H9 (cell line): ENCODE measurements around the gene RNU2-63P. TPM values are rescaled to one million over a fixed set of nuclear protein-coding genes. Genes with fewer than 3 reads are reported as not detected.

Experiments used
- DNase-seq: peaks from one replicate; pipeline ENCODE4 v3.0.0-alpha.2; 2017
- H2AFZ ChIP-seq: one replicate; pipeline ENCODE4 v1.6.1; 2013; ENCODE audit warnings: mild to moderate bottlenecking, low read length, control low read depth, moderate library complexity
- H2AK5ac ChIP-seq: 2 replicates; pipeline ENCODE4 v1.6.1; 2013; ENCODE audit warnings: low read length, control low read depth, mixed read lengths; ENCODE audit not compliant: insufficient read length
- H2BK120ac ChIP-seq: one replicate; pipeline ENCODE4 v1.6.1; 2013; ENCODE audit warnings: low read depth, mild to moderate bottlenecking, low read length, control low read depth, inconsistent platforms; ENCODE audit not compliant: poor library complexity, severe bottlenecking
- H2BK12ac ChIP-seq: 2 replicates; pipeline ENCODE4 v1.6.1; 2013; ENCODE audit warnings: low read length, control low read depth, mixed read lengths, low read depth; ENCODE audit not compliant: insufficient read length
- H2BK15ac ChIP-seq: 2 replicates; pipeline ENCODE4 v1.6.1; 2013; ENCODE audit warnings: low read depth, low read length, control low read depth
- H2BK20ac ChIP-seq: one replicate; pipeline ENCODE4 v1.6.1; 2013; ENCODE audit warnings: low read depth, mild to moderate bottlenecking, low read length, control low read depth, inconsistent platforms; ENCODE audit not compliant: poor library complexity, severe bottlenecking
- H2BK5ac ChIP-seq: 2 replicates; pipeline ENCODE4 v1.6.1; 2013; ENCODE audit warnings: low read length, control low read depth, mixed read lengths; ENCODE audit not compliant: insufficient read length
- H3K14ac ChIP-seq: 2 replicates; pipeline ENCODE4 v1.6.1; 2013; ENCODE audit warnings: low read length, control low read depth; ENCODE audit not compliant: insufficient read depth
- H3K18ac ChIP-seq: 2 replicates; pipeline ENCODE4 v1.6.1; 2013; ENCODE audit warnings: low read depth, mild to moderate bottlenecking, mixed read lengths, low read length, control low read depth; ENCODE audit not compliant: insufficient read length
- H3K23ac ChIP-seq: 2 replicates; pipeline ENCODE4 v1.6.1; 2013; ENCODE audit warnings: low read length, control low read depth, mixed read lengths, low read depth; ENCODE audit not compliant: insufficient read length
- H3K23me2 ChIP-seq: 2 replicates; pipeline ENCODE4 v1.6.1; 2013; ENCODE audit warnings: low read depth, mild to moderate bottlenecking, mixed read lengths, low read length, control low read depth; ENCODE audit not compliant: insufficient read length, poor library complexity, severe bottlenecking
- H3K27ac ChIP-seq: 2 replicates; pipeline ENCODE4 v1.5.1; 2013; ENCODE audit warnings: low read length, control low read depth, mixed read lengths, low read depth; ENCODE audit not compliant: insufficient read length
- H3K27me3 ChIP-seq: 2 replicates; pipeline ENCODE4 v1.6.1; 2013; ENCODE audit warnings: low read length, control low read depth, inconsistent platforms; ENCODE audit not compliant: insufficient read depth
- H3K4ac ChIP-seq: 2 replicates; pipeline ENCODE4 v1.6.1; 2013; ENCODE audit warnings: low read depth, mild to moderate bottlenecking, control low read depth, inconsistent platforms, low read length, moderate library complexity
- H3K4me1 ChIP-seq: 2 replicates; pipeline ENCODE4 v1.6.1; 2013; ENCODE audit warnings: low read length, control low read depth, inconsistent platforms; ENCODE audit not compliant: insufficient read depth
- H3K4me2 ChIP-seq: 2 replicates; pipeline ENCODE4 v1.6.1; 2013; ENCODE audit warnings: low read length, control low read depth, mixed read lengths; ENCODE audit not compliant: insufficient read length, insufficient read depth
- H3K56ac ChIP-seq: 2 replicates; pipeline ENCODE4 v1.6.1; 2013; ENCODE audit warnings: low read depth, mild to moderate bottlenecking, mixed read lengths, low read length, control low read depth; ENCODE audit not compliant: insufficient read length
- H3K79me1 ChIP-seq: 2 replicates; pipeline ENCODE4 v1.6.1; 2013; ENCODE audit warnings: low read depth, mild to moderate bottlenecking, moderate library complexity, low read length, control low read depth, inconsistent platforms; ENCODE audit not compliant: insufficient read depth, poor library complexity, severe bottlenecking
- H3K79me2 ChIP-seq: 2 replicates; pipeline ENCODE4 v1.6.1; 2013; ENCODE audit warnings: low read length, control low read depth, inconsistent platforms; ENCODE audit not compliant: insufficient read depth
- H3K9ac ChIP-seq: 2 replicates; pipeline ENCODE4 v1.6.1; 2013; ENCODE audit warnings: low read length, control low read depth, mixed read lengths; ENCODE audit not compliant: insufficient read length; ENCODE audit errors: extremely low read depth
- H3K9me3 ChIP-seq: one replicate; pipeline ENCODE4 v1.6.1; 2013; ENCODE audit warnings: low read depth, low read length, inconsistent platforms; ENCODE audit not compliant: control insufficient read depth
- H3T11ph ChIP-seq: one replicate; pipeline ENCODE4 v1.6.1; 2013; ENCODE audit warnings: mild to moderate bottlenecking, low read length, control low read depth, inconsistent platforms
- H4K20me1 ChIP-seq: one replicate; pipeline ENCODE4 v1.6.1; 2013; ENCODE audit not compliant: control insufficient read depth, insufficient read length, insufficient read depth
- H4K5ac ChIP-seq: 2 replicates; pipeline ENCODE4 v1.6.1; 2013; ENCODE audit warnings: low read depth, mild to moderate bottlenecking, mixed read lengths, low read length, control low read depth; ENCODE audit not compliant: insufficient read length
- H4K8ac ChIP-seq: replicated peaks from 2 replicates; pipeline ENCODE4 v1.6.1; 2013; ENCODE audit warnings: low read length, control low read depth, mixed read lengths, low read depth; ENCODE audit not compliant: insufficient read length
- H4K91ac ChIP-seq: 2 replicates; pipeline ENCODE4 v1.6.1; 2013; ENCODE audit warnings: low read depth, mild to moderate bottlenecking, moderate library complexity, mixed read lengths, low read length, control low read depth; ENCODE audit not compliant: insufficient read length
- H3K27ac Mint-ChIP-seq, 3 experiments: 2 replicates in 2 of 3; 3 replicates in 1 of 3; pipeline ENCODE4 v1.8.0; 2020 to 2021; ENCODE audit warnings: mixed read lengths in 3 of 3, mild to moderate bottlenecking in 1 of 3, moderate library complexity in 1 of 3
- H3K27me3 Mint-ChIP-seq: 2 replicates; pipeline ENCODE4 v1.8.0; 2021; ENCODE audit warnings: low read depth, mild to moderate bottlenecking, moderate library complexity, mixed read lengths
- H3K36me3 Mint-ChIP-seq, 3 experiments: 2 replicates in 2 of 3; 3 replicates in 1 of 3; pipeline ENCODE4 v1.8.0; 2020 to 2021; ENCODE audit warnings: low read depth in 3 of 3, mixed read lengths in 3 of 3; ENCODE audit not compliant: insufficient read depth in 1 of 3
- H3K4me1 Mint-ChIP-seq, 2 experiments: 2 replicates each; pipeline ENCODE4 v1.8.0; 2020; ENCODE audit warnings: mixed read lengths in 2 of 2
- H3K4me3 Mint-ChIP-seq, 2 experiments: 2 replicates in 1 of 2; 3 replicates in 1 of 2; pipeline ENCODE4 v1.8.0; 2020 to 2021; ENCODE audit warnings: mild to moderate bottlenecking in 2 of 2, mixed read lengths in 2 of 2, moderate library complexity in 1 of 2
- H3K9me3 Mint-ChIP-seq, 2 experiments: 2 replicates in 1 of 2; 3 replicates in 1 of 2; pipeline ENCODE4 v1.8.0; 2020; ENCODE audit warnings: mild to moderate bottlenecking in 2 of 2, mixed read lengths in 2 of 2, moderate library complexity in 1 of 2
- WGBS: extraction: QIAGEN DNeasy Blood & Tissue Kit; methylation state at CpG from one replicate; pipeline ENCODE4 v1.1.7; 2013; ENCODE audit warnings: missing lambda C conversion rate, low lambda C conversion rate, mixed read lengths; ENCODE audit not compliant: insufficient read length; ENCODE audit errors: extremely low coverage; 5-methylcytosine and 5-hydroxymethylcytosine counted together
- total RNA-seq: library from RNA; stranded (reverse); gene quantifications from 2 replicates; pipeline ENCODE4 v1.2.1, GENCODE V29; 2021
- TF ChIP-seq, protein P1 (sequence below): fragments of 200-600 bp; sonication (generic); conservative IDR thresholded peaks from 3 replicates; pipeline ENCODE4 v1.8.0; 2021; ENCODE audit warnings: antibody characterized with exemption, mild to moderate bottlenecking

RNU2-63P gene
- total RNA-seq, 1 experiment from 2014 or later = 31.1 TPM

DNA sequence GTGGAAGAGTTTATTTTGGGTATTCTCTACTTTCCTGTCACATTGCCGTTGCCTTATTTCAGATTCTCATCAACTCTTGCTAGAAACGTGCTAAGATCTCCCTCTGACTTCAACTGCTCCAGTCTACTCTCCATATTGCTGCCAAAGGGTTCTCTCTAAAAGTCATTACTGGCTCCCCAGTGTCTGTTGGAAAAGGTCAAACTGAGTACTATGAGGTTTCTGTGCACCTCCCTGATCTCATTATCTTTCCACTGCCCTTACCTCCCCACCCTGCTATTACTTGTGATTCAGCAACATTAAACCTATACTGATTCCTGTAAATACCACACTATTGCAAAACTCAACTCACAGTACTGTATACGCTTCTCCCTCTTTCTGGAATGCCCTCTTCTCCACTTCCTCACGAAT, 41.1 kb upstream of the RNU2-63P start:
- no peak overlapping the region for H3K4me2 ChIP-seq
- H3K9ac ChIP-seq = no peak overlapping the region
- no peak overlapping the region for H2BK5ac ChIP-seq
- H3K4me1 ChIP-seq = no peaks in the 10 kb centered on the region; the same call in 1 of the 2 replicates
- no peak overlapping the region for H2AK5ac ChIP-seq
- H4K20me1 ChIP-seq = no peaks in the 10 kb centered on the region
- WGBS = no CpG with 5 or more reads among the region's 4 CpGs
- H3K79me2 ChIP-seq = no peaks in the 10 kb centered on the region; the same call in 1 of the 2 replicates
- H3K79me1 ChIP-seq = peaks cover 4% of the 10 kb centered on the region
- Mint-ChIP-seq H3K27ac (no peak overlapping the region), H3K9me3 (no peaks in the 10 kb centered on the region; a peak in 1 of 5 replicates), H3K27me3 (no peaks in the 10 kb centered on the region; the same call in 1 of the 2 replicates), H3K36me3 (peaks cover 2 to 9% (median 3%) of the 10 kb centered on the region in 3 experiments; a peak in 5 of 7 replicates), H3K4me1 (peaks cover 36 to 45% of the 10 kb centered on the region in 2 experiments), H3K4me3 (no peak overlapping the region)
- no peak overlapping the region for H3K56ac ChIP-seq
- no peak for DNase-seq
- no peak overlapping the region for H2BK20ac ChIP-seq
- H2AFZ ChIP-seq = no peak overlapping the region
- H2BK120ac ChIP-seq = no peak overlapping the region
- H3K14ac ChIP-seq = no peak overlapping the region
- H3K23me2 ChIP-seq = no peaks in the 10 kb centered on the region
- H4K5ac ChIP-seq = no peak overlapping the region
- H4K91ac ChIP-seq = no peak overlapping the region
- no peak overlapping the region for H3K4ac ChIP-seq
- TF ChIP-seq, protein P1, sequence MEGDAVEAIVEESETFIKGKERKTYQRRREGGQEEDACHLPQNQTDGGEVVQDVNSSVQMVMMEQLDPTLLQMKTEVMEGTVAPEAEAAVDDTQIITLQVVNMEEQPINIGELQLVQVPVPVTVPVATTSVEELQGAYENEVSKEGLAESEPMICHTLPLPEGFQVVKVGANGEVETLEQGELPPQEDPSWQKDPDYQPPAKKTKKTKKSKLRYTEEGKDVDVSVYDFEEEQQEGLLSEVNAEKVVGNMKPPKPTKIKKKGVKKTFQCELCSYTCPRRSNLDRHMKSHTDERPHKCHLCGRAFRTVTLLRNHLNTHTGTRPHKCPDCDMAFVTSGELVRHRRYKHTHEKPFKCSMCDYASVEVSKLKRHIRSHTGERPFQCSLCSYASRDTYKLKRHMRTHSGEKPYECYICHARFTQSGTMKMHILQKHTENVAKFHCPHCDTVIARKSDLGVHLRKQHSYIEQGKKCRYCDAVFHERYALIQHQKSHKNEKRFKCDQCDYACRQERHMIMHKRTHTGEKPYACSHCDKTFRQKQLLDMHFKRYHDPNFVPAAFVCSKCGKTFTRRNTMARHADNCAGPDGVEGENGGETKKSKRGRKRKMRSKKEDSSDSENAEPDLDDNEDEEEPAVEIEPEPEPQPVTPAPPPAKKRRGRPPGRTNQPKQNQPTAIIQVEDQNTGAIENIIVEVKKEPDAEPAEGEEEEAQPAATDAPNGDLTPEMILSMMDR = no peak
- H3K9me3 ChIP-seq = no peaks in the 10 kb centered on the region
- H3T11ph ChIP-seq = no peak overlapping the region
- H3K23ac ChIP-seq = no peak overlapping the region
- no peak overlapping the region for H4K8ac ChIP-seq
- no peak overlapping the region for H3K27ac ChIP-seq
- H3K18ac ChIP-seq = no peak overlapping the region
- H2BK15ac ChIP-seq = no peak overlapping the region
- H3K27me3 ChIP-seq = no peaks in the 10 kb centered on the region
- H2BK12ac ChIP-seq = no peak overlapping the region
